A673 (cell line): ENCODE measurements around the gene OR14K1. TPM values are rescaled to one million over a fixed set of nuclear protein-coding genes. Genes with fewer than 3 reads are reported as not detected.
"Not testable (repeated sequence)": the region's sequence is repeated elsewhere in the genome, so short reads cannot be mapped to it uniquely, and the experiment has no call there.

ENCODE experiments used
- BruUV-seq: library from RNA; stranded (reverse); fragments of 400-500 nt; replicated peaks from 2 replicates; lab custom pipeline; 2021; lab: Mats Ljungman, UMichigan
- CTCF ChIA-PET: fragments of 300-600 bp; sonication (Branson Sonifier 250); formaldehyde crosslinking; loops from one replicate; lab custom pipeline; 2022; ENCODE audit warnings: antibody characterized with exemption; lab: Charles Lee
- POLR2A ChIA-PET: fragments of 300-600 bp; sonication (Branson Sonifier 250); formaldehyde crosslinking; loops from one replicate; lab custom pipeline; 2022; ENCODE audit warnings: antibody characterized with exemption; ENCODE audit not compliant: low non-redundant PET; lab: Charles Lee
- DNase-seq: peaks from one replicate; pipeline ENCODE4 v3.0.0-alpha.2; 2015; ENCODE audit warnings: low spot score
- H3K27ac ChIP-seq: fragments of 200-600 bp; sonication (generic); 2 replicates; pipeline ENCODE4 v1.5.1; 2016; ENCODE audit warnings: mixed run types, low read depth, mild to moderate bottlenecking, mixed read lengths, antibody characterized with exemption, low read length; ENCODE audit not compliant: poor library complexity, severe bottlenecking
- H3K27me3 ChIP-seq: fragments of 200-600 bp; sonication (generic); replicated peaks from 2 replicates; pipeline ENCODE4 v1.6.1; 2017; ENCODE audit warnings: mixed run types, low read depth, mild to moderate bottlenecking, mixed read lengths, antibody characterized with exemption, low read length; ENCODE audit not compliant: insufficient read depth, poor library complexity
- H3K36me3 ChIP-seq: fragments of 200-600 bp; sonication (generic); 2 replicates; pipeline ENCODE4 v1.6.1; 2016; ENCODE audit warnings: mixed run types, mild to moderate bottlenecking, mixed read lengths, antibody characterized with exemption, low read length; ENCODE audit not compliant: insufficient read depth, poor library complexity, severe bottlenecking
- H3K4me1 ChIP-seq: fragments of 200-600 bp; sonication (generic); 2 replicates; pipeline ENCODE4 v1.6.1; 2017; ENCODE audit warnings: mixed run types, mild to moderate bottlenecking, mixed read lengths, antibody characterized with exemption, low read length; ENCODE audit not compliant: insufficient read depth, poor library complexity, severe bottlenecking
- H3K4me3 ChIP-seq: fragments of 200-600 bp; sonication (generic); 2 replicates; pipeline ENCODE4 v1.5.1; 2016; ENCODE audit warnings: low read depth, mixed run types, mild to moderate bottlenecking, mixed read lengths, low read length; ENCODE audit not compliant: poor library complexity, severe bottlenecking
- H3K9me3 ChIP-seq: fragments of 200-600 bp; sonication (generic); 2 replicates; pipeline ENCODE4 v1.6.1; 2016; ENCODE audit warnings: mixed run types, low read depth, mild to moderate bottlenecking, mixed read lengths, antibody characterized with exemption, low read length; ENCODE audit not compliant: poor library complexity, severe bottlenecking
- CTCF ChIP-seq: fragments of 300-800, 200-600 bp; sonication (generic); conservative IDR thresholded peaks from 2 replicates; pipeline ENCODE4 v1.5.1; 2017; ENCODE audit warnings: low read depth, mild to moderate bottlenecking, antibody characterized with exemption, low read length, moderate library complexity, mixed read lengths
- EZH2 ChIP-seq: fragments of 200-600 bp; sonication (generic); IDR thresholded peaks from 2 replicates; pipeline ENCODE4 v1.6.1; 2017; ENCODE audit warnings: borderline replicate concordance, low read depth, mild to moderate bottlenecking, mixed read lengths, antibody characterized with exemption, low read length; ENCODE audit not compliant: poor library complexity, severe bottlenecking
- intact Hi-C: fragments of 100-400 bp; cut with micrococcal nuclease; formaldehyde crosslinking; loops from one replicate; pipeline ENCODE4 v1.10.0; 2022; ENCODE audit not compliant: unreplicated experiment
- total RNA-seq: library from RNA; stranded (reverse); gene quantifications from 2 replicates; pipeline ENCODE4 v1.2.3, GENCODE V29; 2021

Gene OR14K1
- total RNA-seq, 1 experiment from 2014 or later = not detected

GRCh38 chr1:247740721-247741120 is 2.3 kb downstream of the OR14K1 start:
- no peak for DNase-seq
- no peak for TF ChIP-seq EZH2
- no peak for TF ChIP-seq CTCF
- Histone ChIP-seq H3K9me3 (peaks cover 5% of the 10 kb centered on the region), H3K27me3 (no peaks in the 10 kb centered on the region), H3K4me3 (no peak overlapping the region), H3K27ac (no peak overlapping the region), H3K4me1 (no peaks in the 10 kb centered on the region), H3K36me3 (no peaks in the 10 kb centered on the region)
- intact Hi-C loops = no loop called here
- CTCF ChIA-PET = no interaction called here
- no TSS peak for BruUV-seq
- POLR2A ChIA-PET = no interaction called here

GRCh38 chr1:247741756-247742155 is 3.3 kb downstream of the OR14K1 start:
- Histone ChIP-seq H3K36me3 (no peaks in the 10 kb centered on the region), H3K4me3 (no peak overlapping the region), H3K4me1 (no peaks in the 10 kb centered on the region), H3K9me3 (peaks cover 11% of the 10 kb centered on the region), H3K27ac (no peak overlapping the region), H3K27me3 (no peaks in the 10 kb centered on the region)
- no TSS peak for BruUV-seq
- ChIA-PET POLR2A (no interaction called here), CTCF (no interaction called here)
- no peak for DNase-seq
- TF ChIP-seq CTCF = no peak
- no peak for TF ChIP-seq EZH2
- intact Hi-C loops = no loop called here

- DNase-seq, H3K36me3 ChIP-seq, H3K4me1 ChIP-seq, POLR2A ChIA-PET, BruUV-seq, intact Hi-C loops, H3K27me3 ChIP-seq, H3K4me3 ChIP-seq, H3K27ac ChIP-seq, CTCF ChIA-PET: not testable (repeated sequence)
- H3K9me3 ChIP-seq = peaks cover 12% of the 10 kb centered on the region
Measured at GRCh38 chr1:247742215-247742760, 3.9 kb downstream of the OR14K1 start.

- Histone ChIP-seq H3K27ac (no peak overlapping the region), H3K9me3 (peaks cover 22% of the 10 kb centered on the region), H3K4me3 (no peak overlapping the region), H3K4me1 (no peaks in the 10 kb centered on the region), H3K27me3 (no peaks in the 10 kb centered on the region), H3K36me3 (no peaks in the 10 kb centered on the region)
- no peak for DNase-seq
- ChIA-PET CTCF (no interaction called here), POLR2A (no interaction called here)
- intact Hi-C loops = no loop called here
- BruUV-seq = no TSS peak
- no peak for TF ChIP-seq CTCF
- no peak for TF ChIP-seq EZH2
Measured at GRCh38 chr1:247746391-247746935, 8.0 kb downstream of the OR14K1 start.
